IMR-90 (cell line): ENCODE measurements around the gene ADRA2A. TPM values are rescaled to one million over a fixed set of nuclear protein-coding genes. Genes with fewer than 3 reads are reported as not detected.

Source experiments
- ATAC-seq: fragments of 200-7000 bp; cut with Tn5 transposase; 2 replicates; pipeline ENCODE4 v1.9.1; 2020; ENCODE audit warnings: low read depth, mild to moderate bottlenecking, moderate library complexity
- BruUV-seq: library from RNA; stranded (reverse); fragments of 400-500 nt; replicated peaks from 2 replicates; lab custom pipeline; 2021; lab: Mats Ljungman, UMichigan
- CTCF ChIA-PET: fragments of 300-600 bp; formaldehyde crosslinking; extraction: SDS; loops from one replicate; lab custom pipeline; 2021; ENCODE audit warnings: antibody characterized with exemption; lab: Yijun Ruan, JAX
- POLR2A ChIA-PET: fragments of 300-600 bp; sonication (Branson Sonifier 250); formaldehyde crosslinking; loops from one replicate; lab custom pipeline; 2022; ENCODE audit warnings: antibody characterized with exemption; ENCODE audit not compliant: unreplicated experiment; lab: Charles Lee
- DNase-seq: peaks from one replicate; pipeline ENCODE4 v3.0.0; 2013
- H2AFZ ChIP-seq: replicated peaks from 2 replicates; pipeline ENCODE3; 2013; ENCODE audit warnings: low read length, mild to moderate bottlenecking; ENCODE audit not compliant: poor library complexity
- H2AK5ac ChIP-seq: 2 replicates; pipeline ENCODE4 v1.6.1; 2013; ENCODE audit warnings: low read depth, low read length, inconsistent platforms
- H2AK9ac ChIP-seq: replicated peaks from 2 replicates; pipeline ENCODE3; 2013; ENCODE audit warnings: mild to moderate bottlenecking, low read depth, low read length, moderate library complexity; ENCODE audit not compliant: poor library complexity
- H2BK120ac ChIP-seq: 2 replicates; pipeline ENCODE4 v1.6.1; 2013; ENCODE audit warnings: low read depth, low read length, inconsistent platforms
- H2BK15ac ChIP-seq: 3 replicates; pipeline ENCODE4 v1.6.1; 2013; ENCODE audit warnings: low read depth, low read length, inconsistent platforms
- H2BK20ac ChIP-seq: 2 replicates; pipeline ENCODE4 v1.6.1; 2013; ENCODE audit warnings: low read depth, mild to moderate bottlenecking, inconsistent platforms, low read length, moderate library complexity
- H2BK5ac ChIP-seq: 2 replicates; pipeline ENCODE4 v1.6.1; 2013; ENCODE audit warnings: mild to moderate bottlenecking, low read depth, low read length, inconsistent platforms; ENCODE audit not compliant: poor library complexity, severe bottlenecking
- H3K14ac ChIP-seq: replicated peaks from 2 replicates; pipeline ENCODE4 v1.6.1; 2013; ENCODE audit warnings: low read depth, low read length, inconsistent platforms
- H3K18ac ChIP-seq: 2 replicates; pipeline ENCODE4 v1.6.1; 2013; ENCODE audit warnings: low read depth, low read length, control low read depth
- H3K23ac ChIP-seq: 2 replicates; pipeline ENCODE4 v1.6.1; 2013; ENCODE audit warnings: low read depth, low read length, inconsistent platforms
- H3K27ac ChIP-seq: 2 replicates; pipeline ENCODE4 v1.5.1; 2013; ENCODE audit warnings: mild to moderate bottlenecking, control low read depth, low read length; ENCODE audit not compliant: insufficient read depth
- H3K27me3 ChIP-seq: 2 replicates; pipeline ENCODE4 v1.6.1; 2013; ENCODE audit warnings: low read length; ENCODE audit not compliant: control insufficient read depth, insufficient read depth
- H3K36me3 ChIP-seq: 2 replicates; pipeline ENCODE4 v1.6.1; 2013; ENCODE audit warnings: low read length, mixed read lengths; ENCODE audit not compliant: control insufficient read depth, insufficient read depth
- H3K4ac ChIP-seq: 2 replicates; pipeline ENCODE4 v1.6.1; 2013; ENCODE audit warnings: low read depth, low read length, inconsistent platforms
- H3K4me1 ChIP-seq: 2 replicates; pipeline ENCODE4 v1.6.1; 2013; ENCODE audit warnings: low read length, mixed read lengths; ENCODE audit not compliant: control insufficient read depth, insufficient read depth
- H3K4me2 ChIP-seq: 2 replicates; pipeline ENCODE4 v1.6.1; 2013; ENCODE audit warnings: low read depth, mild to moderate bottlenecking, control low read depth, low read length, moderate library complexity
- H3K4me3 ChIP-seq: 2 replicates; pipeline ENCODE4 v1.5.1; 2013; ENCODE audit warnings: low read depth, mild to moderate bottlenecking, control low read depth, low read length, moderate library complexity; ENCODE audit not compliant: insufficient read depth
- H3K56ac ChIP-seq: 2 replicates; pipeline ENCODE4 v1.6.1; 2013; ENCODE audit warnings: low read length, inconsistent platforms; ENCODE audit not compliant: insufficient read depth; ENCODE audit errors: extremely low read depth
- H3K79me1 ChIP-seq, 2 experiments: 2 replicates each; pipeline ENCODE4 v1.6.1; 2013; ENCODE audit warnings: low read length in 2 of 2, inconsistent platforms in 1 of 2, low read depth in 1 of 2
- H3K9ac ChIP-seq: 2 replicates; pipeline ENCODE4 v1.6.1; 2013; ENCODE audit warnings: low read depth, low read length, control low read depth
- H3K9me1 ChIP-seq: 2 replicates; pipeline ENCODE4 v1.6.1; 2013; ENCODE audit warnings: low read length, inconsistent platforms; ENCODE audit not compliant: insufficient read depth
- H3K9me3 ChIP-seq: 2 replicates; pipeline ENCODE4 v1.6.1; 2013; ENCODE audit warnings: low read length; ENCODE audit not compliant: control insufficient read depth, insufficient read depth
- H4K20me1 ChIP-seq: 2 replicates; pipeline ENCODE4 v1.6.1; 2013; ENCODE audit warnings: low read length, inconsistent platforms; ENCODE audit not compliant: insufficient read depth
- H4K5ac ChIP-seq: 2 replicates; pipeline ENCODE4 v1.6.1; 2013; ENCODE audit warnings: mild to moderate bottlenecking, low read depth, low read length, control low read depth
- H4K8ac ChIP-seq, 2 experiments: 2 replicates each; pipeline ENCODE4 v1.6.1; 2013; ENCODE audit warnings: low read depth in 2 of 2, low read length in 2 of 2, control low read depth in 1 of 2, inconsistent platforms in 1 of 2
- H4K91ac ChIP-seq: 2 replicates; pipeline ENCODE4 v1.6.1; 2013; ENCODE audit warnings: low read depth, low read length, inconsistent platforms; ENCODE audit not compliant: insufficient read depth
- FOS ChIP-seq: fragments of 150-350 bp; IDR thresholded peaks from 2 replicates; pipeline ENCODE4 v1.6.1; 2016; ENCODE audit warnings: low read depth, low read length
- MAZ ChIP-seq: IDR thresholded peaks from 2 replicates; pipeline ENCODE4 v1.6.1; 2012; ENCODE audit warnings: low read depth, mild to moderate bottlenecking, low read length, improper control_type of control experiment, moderate library complexity, borderline replicate concordance
- MXI1 ChIP-seq: IDR thresholded peaks from 2 replicates; pipeline ENCODE4 v1.6.1; 2012; ENCODE audit warnings: low read depth, mild to moderate bottlenecking, low read length, moderate library complexity, borderline replicate concordance
- NFE2L2 ChIP-seq: fragments of 150-350 bp; IDR thresholded peaks from 2 replicates; pipeline ENCODE4 v1.6.1; 2016; ENCODE audit warnings: low read depth, mild to moderate bottlenecking, low read length
- POLR2A ChIP-seq: IDR thresholded peaks from 2 replicates; pipeline ENCODE4 v1.6.1; 2012; ENCODE audit warnings: mild to moderate bottlenecking, low read depth, low read length
- WGBS, 2 experiments: methylation state at CpG; one replicate each; pipeline versions ENCODE4 v1.1.5 to v1.1.7; 2013; ENCODE audit warnings: missing lambda C conversion rate in 2 of 2; ENCODE audit not compliant: insufficient read length in 1 of 2; ENCODE audit errors: extremely low coverage in 2 of 2; 5-methylcytosine and 5-hydroxymethylcytosine counted together
- dilution Hi-C: fragments of 300-500 bp; cut with HindIII; formaldehyde crosslinking; loops from one replicate; pipeline ENCODE4 v1.14.3; 2018; ENCODE audit warnings: low sequenced_read_pairs; ENCODE audit not compliant: unreplicated experiment
- in situ Hi-C: fragments of 300-500 bp; cut with MboI; formaldehyde crosslinking; loops from 3 replicates; pipeline ENCODE4 v1.14.3; 2019; ENCODE audit warnings: low sequenced_read_pairs, inconsistent platforms, mixed read lengths
- intact Hi-C: fragments of 100-400 bp; cut with micrococcal nuclease; formaldehyde crosslinking; loops from 2 replicates; pipeline ENCODE4 v1.10.0; 2022
- polyA plus RNA-seq, 3 experiments: library from polyadenylated mRNA; depleted of rRNA; stranded (reverse); fragments of >200 nt; gene quantifications; 2 replicates each; pipeline ENCODE4 v1.2.3, GENCODE V29; 2012; ENCODE audit warnings: low replicate concordance in 1 of 3
- total RNA-seq: library from RNA; depleted of rRNA; stranded (reverse); fragments of >200 nt; gene quantifications from 2 replicates; pipeline ENCODE4 v1.2.3, GENCODE V29; 2012
- TF ChIP-seq, protein P1 (sequence below): fragments of 150-350 bp; IDR thresholded peaks from 2 replicates; pipeline ENCODE4 v1.6.1; 2017; ENCODE audit warnings: mild to moderate bottlenecking, antibody characterized with exemption, low read length, low read depth

The ADRA2A gene
- total and polyA plus RNA-seq, 2 of the 4 experiments (the other 2 are of a cell fraction): not detected

GRCh38 chr10:111106081-111106480 lies 29.3 kb downstream of the ADRA2A start:
- dilution Hi-C loops: no loop called here
- DNase-seq: no peak
- H3K14ac ChIP-seq: no peak overlapping the region

More at GRCh38 chr10:111106081-111106480, 29.3 kb downstream of the ADRA2A start:
- POLR2A ChIA-PET: no interaction called here
- Histone ChIP-seq H3K36me3 (no peaks in the 10 kb centered on the region), H4K20me1 (no peaks in the 10 kb centered on the region), H3K18ac (no peak overlapping the region), H3K27ac (no peak overlapping the region), H4K8ac (no peak overlapping the region), H2AK9ac (no peak overlapping the region), H3K27me3 (no peaks in the 10 kb centered on the region; the same call in 1 of the 2 replicates), H3K9ac (no peak overlapping the region), H3K9me1 (no peaks in the 10 kb centered on the region), H3K4me3 (no peak overlapping the region), H2AK5ac (no peak overlapping the region), H2BK120ac (no peak overlapping the region), H2AFZ (no peak overlapping the region), H2BK20ac (no peak overlapping the region), H3K4ac (no peak overlapping the region), H3K9me3 (no peaks in the 10 kb centered on the region), H3K79me1 (no peaks in the 10 kb centered on the region), H4K91ac (no peak overlapping the region), H3K4me1 (no peaks in the 10 kb centered on the region), H3K56ac (no peak overlapping the region), H3K4me2 (no peak overlapping the region), H3K23ac (no peak overlapping the region), H4K5ac (no peak overlapping the region), H2BK5ac (no peak overlapping the region), H2BK15ac (no peak overlapping the region)
- WGBS, 2 experiments: no CpG with 5 or more reads among the region's 8 CpGs
- BruUV-seq: no TSS peak
- CTCF ChIA-PET: interaction anchor here (0.5 kb wide), 1 partner anchor 465 kb away, joined by 3 read pairs; no protein-coding TSS in a partner anchor
- TF ChIP-seq, protein P1, sequence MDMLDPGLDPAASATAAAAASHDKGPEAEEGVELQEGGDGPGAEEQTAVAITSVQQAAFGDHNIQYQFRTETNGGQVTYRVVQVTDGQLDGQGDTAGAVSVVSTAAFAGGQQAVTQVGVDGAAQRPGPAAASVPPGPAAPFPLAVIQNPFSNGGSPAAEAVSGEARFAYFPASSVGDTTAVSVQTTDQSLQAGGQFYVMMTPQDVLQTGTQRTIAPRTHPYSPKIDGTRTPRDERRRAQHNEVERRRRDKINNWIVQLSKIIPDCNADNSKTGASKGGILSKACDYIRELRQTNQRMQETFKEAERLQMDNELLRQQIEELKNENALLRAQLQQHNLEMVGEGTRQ: no peak
- TF ChIP-seq MAZ (no peak), POLR2A (no peak), MXI1 (no peak), NFE2L2 (no peak), FOS (no peak)
- in situ Hi-C loops (no loop called here), intact Hi-C loops (no loop called here)
- no peak for ATAC-seq
